ENCODE results near the gene JOSD2.

The JOSD2 gene

DNA sequence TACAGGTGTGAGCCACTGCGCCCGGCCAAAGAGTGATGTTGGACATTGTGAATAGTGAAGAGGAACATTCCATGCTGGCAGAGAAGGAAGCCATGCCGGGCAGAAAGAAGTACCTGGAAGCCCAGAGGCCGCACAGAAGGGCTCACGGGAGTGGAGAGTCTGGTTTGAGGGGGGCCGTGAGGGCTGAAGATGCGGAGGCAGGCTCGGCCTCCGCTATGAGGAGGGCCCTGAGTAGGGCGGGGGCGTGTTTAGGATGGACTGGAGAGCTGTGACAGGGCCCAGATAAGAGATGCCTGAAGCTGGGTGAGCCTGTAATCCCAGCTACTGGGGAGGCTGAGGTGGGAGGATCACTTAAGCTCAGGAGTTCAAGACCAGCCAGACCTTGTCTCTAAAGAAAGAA, 1.6 kb downstream of the JOSD2 start:
- no peak for DNase-seq
- Histone ChIP-seq H3K27ac (no peak overlapping the region), H3K27me3 (replicated peaks) (no peaks in the 10 kb centered on the region), H3K36me3 (replicated peaks) (no peaks in the 10 kb centered on the region), H3K4me3 (ENCODE audit: low read depth, low read length) (no peak overlapping the region)
- in situ Hi-C loops (cut with HindIII; ENCODE audit: low pct_ligation_motif_present, low sequenced_read_pairs): no loop called here
- TF ChIP-seq, protein P1, sequence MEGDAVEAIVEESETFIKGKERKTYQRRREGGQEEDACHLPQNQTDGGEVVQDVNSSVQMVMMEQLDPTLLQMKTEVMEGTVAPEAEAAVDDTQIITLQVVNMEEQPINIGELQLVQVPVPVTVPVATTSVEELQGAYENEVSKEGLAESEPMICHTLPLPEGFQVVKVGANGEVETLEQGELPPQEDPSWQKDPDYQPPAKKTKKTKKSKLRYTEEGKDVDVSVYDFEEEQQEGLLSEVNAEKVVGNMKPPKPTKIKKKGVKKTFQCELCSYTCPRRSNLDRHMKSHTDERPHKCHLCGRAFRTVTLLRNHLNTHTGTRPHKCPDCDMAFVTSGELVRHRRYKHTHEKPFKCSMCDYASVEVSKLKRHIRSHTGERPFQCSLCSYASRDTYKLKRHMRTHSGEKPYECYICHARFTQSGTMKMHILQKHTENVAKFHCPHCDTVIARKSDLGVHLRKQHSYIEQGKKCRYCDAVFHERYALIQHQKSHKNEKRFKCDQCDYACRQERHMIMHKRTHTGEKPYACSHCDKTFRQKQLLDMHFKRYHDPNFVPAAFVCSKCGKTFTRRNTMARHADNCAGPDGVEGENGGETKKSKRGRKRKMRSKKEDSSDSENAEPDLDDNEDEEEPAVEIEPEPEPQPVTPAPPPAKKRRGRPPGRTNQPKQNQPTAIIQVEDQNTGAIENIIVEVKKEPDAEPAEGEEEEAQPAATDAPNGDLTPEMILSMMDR (IDR thresholded peaks at IDR 0.05; ENCODE audit: low read depth, low read length, missing control alignments): no peak

DNA sequence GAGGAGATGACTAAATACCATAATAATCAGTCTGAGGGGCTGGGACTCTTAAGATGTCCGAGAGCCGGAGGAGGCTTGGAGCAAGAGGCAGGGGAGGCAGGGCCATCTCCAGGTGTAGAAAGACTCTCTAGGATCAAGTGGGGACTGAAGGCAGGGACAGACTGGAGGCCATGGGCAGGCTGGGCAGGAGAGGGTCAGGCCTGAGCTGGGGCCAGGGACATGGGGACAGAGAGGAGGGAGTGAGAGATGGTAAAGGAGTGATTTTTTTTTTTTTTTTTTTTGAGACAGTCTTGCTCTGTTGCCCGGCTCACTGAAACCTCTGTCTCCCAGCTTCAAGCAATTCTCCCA, 2.2 kb downstream of the JOSD2 start:
- TF ChIP-seq, protein P1 (IDR thresholded peaks at IDR 0.05; ENCODE audit: low read depth, low read length, missing control alignments): no peak
- H3K27me3 ChIP-seq (replicated peaks): no peaks in the 10 kb centered on the region
- no peak overlapping the region for H3K27ac ChIP-seq
- H3K36me3 ChIP-seq (replicated peaks): no peaks in the 10 kb centered on the region
- no peak overlapping the region for H3K4me3 ChIP-seq (ENCODE audit: low read depth, low read length)
- no peak for DNase-seq
- in situ Hi-C loops (cut with HindIII; ENCODE audit: low pct_ligation_motif_present, low sequenced_read_pairs): no loop called here

DNA sequence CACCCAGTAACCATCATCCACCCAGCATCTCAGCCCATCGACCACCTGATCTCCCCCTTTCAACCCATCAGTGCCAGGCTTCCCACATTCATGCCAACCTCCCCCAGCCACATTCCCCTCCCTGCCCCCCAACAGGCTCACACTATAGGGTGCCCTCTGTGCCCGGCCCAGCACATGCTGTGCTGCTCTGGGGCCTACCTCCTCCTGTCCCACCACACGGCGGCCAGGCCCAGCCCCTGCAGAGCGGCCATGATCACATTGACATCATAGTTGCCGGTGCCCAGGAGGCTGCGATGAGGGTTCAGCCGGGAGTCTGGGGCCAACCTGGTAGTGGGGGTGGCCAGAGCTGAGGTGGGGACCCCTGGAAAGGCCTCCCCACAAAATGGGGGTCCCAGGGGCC, 3.6 kb downstream of the JOSD2 start:
- no peak for DNase-seq
- Histone ChIP-seq H3K27ac (no peak overlapping the region), H3K4me3 (ENCODE audit: low read depth, low read length) (no peak overlapping the region), H3K27me3 (replicated peaks) (no peaks in the 10 kb centered on the region), H3K36me3 (replicated peaks) (no peaks in the 10 kb centered on the region)
- in situ Hi-C loops (cut with HindIII; ENCODE audit: low pct_ligation_motif_present, low sequenced_read_pairs): no loop called here
- TF ChIP-seq, protein P1 (IDR thresholded peaks at IDR 0.05; ENCODE audit: low read depth, low read length, missing control alignments): no peak

DNA sequence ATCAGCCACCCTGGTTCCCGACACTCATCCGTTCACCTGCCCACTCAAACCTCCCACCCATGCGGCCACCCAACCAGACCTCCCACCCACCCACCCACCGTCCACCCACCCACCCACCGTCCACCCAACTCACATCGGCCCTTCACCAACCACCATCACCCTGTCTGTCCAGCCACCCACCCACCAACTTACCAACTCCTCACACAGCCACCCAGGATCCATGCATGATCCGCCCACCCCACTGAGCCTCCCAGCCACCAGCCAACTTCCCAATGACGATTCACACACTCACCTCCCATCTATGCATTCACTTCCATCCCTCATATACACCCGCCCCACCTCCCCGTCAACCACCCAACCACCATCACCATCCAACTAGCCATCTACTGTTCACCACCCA, 4.3 kb downstream of the JOSD2 start:
- H3K27ac ChIP-seq: no peak overlapping the region
- DNase-seq: no peak
- H3K36me3 ChIP-seq (replicated peaks): no peaks in the 10 kb centered on the region
- H3K27me3 ChIP-seq (replicated peaks): no peaks in the 10 kb centered on the region
- H3K4me3 ChIP-seq (ENCODE audit: low read depth, low read length): no peak overlapping the region
- in situ Hi-C loops (cut with HindIII; ENCODE audit: low pct_ligation_motif_present, low sequenced_read_pairs): no loop called here
- TF ChIP-seq, protein P1 (IDR thresholded peaks at IDR 0.05; ENCODE audit: low read depth, low read length, missing control alignments): no peak

DNA sequence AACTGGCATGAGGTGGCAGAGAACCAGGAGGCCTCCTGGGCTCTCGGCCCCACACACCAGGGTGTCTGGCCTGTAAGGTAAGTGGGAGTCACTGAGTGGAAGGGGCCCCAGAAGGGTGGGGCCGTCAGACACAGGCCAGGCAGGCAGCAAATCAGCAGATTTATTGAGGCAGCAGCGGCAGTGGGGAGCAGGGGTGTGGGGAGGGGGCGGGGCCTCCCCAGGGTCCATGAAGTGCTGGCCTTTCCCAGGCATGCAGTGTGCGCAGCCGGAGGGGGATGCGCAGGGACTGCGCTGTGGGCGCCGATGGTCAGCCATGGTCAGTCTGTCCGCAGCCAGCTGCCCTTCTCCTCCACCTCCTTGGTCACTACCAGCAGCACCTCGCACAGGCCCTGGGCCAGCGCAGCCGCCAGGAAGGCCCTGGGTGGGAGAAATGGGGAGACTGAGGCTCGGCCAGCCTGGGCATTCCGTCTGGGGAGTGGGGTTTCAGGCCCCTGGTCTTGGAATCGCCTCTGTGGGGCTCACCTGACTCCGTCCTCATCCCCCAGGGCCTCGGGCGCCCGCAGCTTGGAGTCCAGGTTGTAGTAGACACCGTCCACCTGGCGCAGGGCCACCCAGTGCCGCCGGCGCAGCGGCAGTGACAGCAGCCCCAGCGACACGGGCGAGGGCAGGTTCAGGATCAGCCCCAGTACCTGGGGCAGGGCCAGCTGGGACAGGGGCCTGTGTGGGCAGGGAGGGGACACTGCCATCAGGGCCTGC, 5.0 kb downstream of the JOSD2 start:
- TF ChIP-seq, protein P1 (IDR thresholded peaks at IDR 0.05; ENCODE audit: low read depth, low read length, missing control alignments): no peak
- H3K36me3 ChIP-seq (replicated peaks): no peaks in the 10 kb centered on the region
- in situ Hi-C loops (cut with HindIII; ENCODE audit: low pct_ligation_motif_present, low sequenced_read_pairs): no loop called here

More for the DNA sequence above, 5.0 kb downstream of the JOSD2 start:
- peaks cover 5% of the 10 kb centered on the region for H3K27me3 ChIP-seq (replicated peaks)
- H3K4me3 ChIP-seq (ENCODE audit: low read depth, low read length): no peak overlapping the region
- DNase-seq: no peak
- no peak overlapping the region for H3K27ac ChIP-seq

All from brain microvascular endothelial cell (primary cell).